Astrocyte (in vitro differentiated cells and primary cell): ENCODE measurements around the gene ACP5. TPM values are rescaled to one million over a fixed set of nuclear protein-coding genes. Genes with fewer than 3 reads are reported as not detected.

ENCODE experiments used
- DNase-seq: peaks from one replicate; pipeline ENCODE4 v3.0.0-alpha.2; 2010; ENCODE audit warnings: low read depth
- FAIRE-seq: peaks from 2 replicates; lab custom pipeline; 2011; peaks lifted over from hg19 to GRCh38; lab: Jason Lieb, UNC
- H2AFZ ChIP-seq: 2 replicates; pipeline ENCODE4 v1.6.0; 2012; ENCODE audit warnings: low read depth, low read length, inconsistent platforms
- H3K27ac ChIP-seq: 2 replicates; pipeline ENCODE4 v1.5.1; 2011; ENCODE audit warnings: low read depth, low read length, inconsistent platforms
- H3K27me3 ChIP-seq: 2 replicates; pipeline ENCODE4 v1.6.0; 2011; ENCODE audit warnings: low read length, inconsistent platforms; ENCODE audit not compliant: insufficient read depth
- H3K36me3 ChIP-seq: 2 replicates; pipeline ENCODE4 v1.5.1; 2011; ENCODE audit warnings: low read length, inconsistent platforms; ENCODE audit not compliant: insufficient read depth
- H3K4me1 ChIP-seq: 2 replicates; pipeline ENCODE4 v1.5.1; 2011; ENCODE audit warnings: low read length, inconsistent platforms; ENCODE audit not compliant: insufficient read depth
- H3K4me2 ChIP-seq: 2 replicates; pipeline ENCODE4 v1.6.0; 2012; ENCODE audit warnings: low read length, inconsistent platforms
- H3K4me3 ChIP-seq: 2 replicates; pipeline ENCODE4 v1.5.1; 2011; ENCODE audit warnings: low read depth, mild to moderate bottlenecking, low read length, inconsistent platforms; ENCODE audit not compliant: insufficient read depth
- H3K79me2 ChIP-seq: 2 replicates; pipeline ENCODE4 v1.6.0; 2012; ENCODE audit warnings: mild to moderate bottlenecking, low read length, inconsistent platforms; ENCODE audit not compliant: insufficient read depth
- H3K9ac ChIP-seq: 2 replicates; pipeline ENCODE4 v1.6.0; 2012; ENCODE audit warnings: mild to moderate bottlenecking, low read length, inconsistent platforms
- H3K9me3 ChIP-seq: 2 replicates; pipeline ENCODE4 v1.5.1; 2012; ENCODE audit warnings: low read depth, mild to moderate bottlenecking, low read length, inconsistent platforms; ENCODE audit not compliant: insufficient read depth
- H4K20me1 ChIP-seq: 2 replicates; pipeline ENCODE4 v1.6.0; 2012; ENCODE audit warnings: low read length, inconsistent platforms; ENCODE audit not compliant: insufficient read depth
- H3K27ac Mint-ChIP-seq: one replicate; pipeline ENCODE4 v1.8.0; 2021; ENCODE audit warnings: mild to moderate bottlenecking, mixed read lengths; ENCODE audit not compliant: unreplicated experiment
- H3K27me3 Mint-ChIP-seq: one replicate; pipeline ENCODE4 v1.8.0; 2021; ENCODE audit warnings: low read depth, mixed read lengths; ENCODE audit not compliant: unreplicated experiment
- H3K36me3 Mint-ChIP-seq: one replicate; pipeline ENCODE4 v1.8.0; 2021; ENCODE audit warnings: low read depth, mixed read lengths; ENCODE audit not compliant: unreplicated experiment
- H3K4me1 Mint-ChIP-seq: one replicate; pipeline ENCODE4 v1.8.0; 2021; ENCODE audit warnings: low read depth, mixed read lengths; ENCODE audit not compliant: unreplicated experiment
- H3K4me3 Mint-ChIP-seq: one replicate; pipeline ENCODE4 v1.8.0; 2021; ENCODE audit warnings: mild to moderate bottlenecking, moderate library complexity, mixed read lengths; ENCODE audit not compliant: unreplicated experiment
- H3K9me3 Mint-ChIP-seq: one replicate; pipeline ENCODE4 v1.8.0; 2021; ENCODE audit warnings: mild to moderate bottlenecking, mixed read lengths; ENCODE audit not compliant: unreplicated experiment
- CTCF ChIP-seq: IDR thresholded peaks from 2 replicates; pipeline ENCODE4 v1.5.1; 2011; ENCODE audit warnings: low read depth, mild to moderate bottlenecking, inconsistent platforms, low read length, moderate library complexity; ENCODE audit not compliant: insufficient read depth
- EZH2 ChIP-seq: IDR thresholded peaks from 2 replicates; pipeline ENCODE4 v1.6.1; 2012; ENCODE audit warnings: mild to moderate bottlenecking, low read length, inconsistent platforms; ENCODE audit not compliant: insufficient read depth
- total RNA-seq: library from RNA; stranded (reverse); gene quantifications from 2 replicates; pipeline ENCODE4 v1.2.1, GENCODE V29; 2021

The ACP5 gene
- total RNA-seq, 1 donor from 2014 or later, result not detected

- Histone ChIP-seq H4K20me1 (peaks cover 2% of the 10 kb centered on the region), H3K79me2 (peaks cover 5% of the 10 kb centered on the region), H3K27me3 (no peaks in the 10 kb centered on the region), H3K4me1 (peaks cover 4% of the 10 kb centered on the region), H3K4me2 (no peak overlapping the region), H3K27ac (no peak overlapping the region), H3K4me3 (no peak overlapping the region), H3K9ac (no peak overlapping the region), H3K36me3 (no peaks in the 10 kb centered on the region), H2AFZ (no peak overlapping the region), H3K9me3 (no peaks in the 10 kb centered on the region)
- Mint-ChIP-seq H3K4me1 (peaks cover 11% of the 10 kb centered on the region), H3K27me3 (no peaks in the 10 kb centered on the region), H3K36me3 (no peaks in the 10 kb centered on the region), H3K27ac (no peak overlapping the region), H3K9me3 (no peaks in the 10 kb centered on the region), H3K4me3 (no peak overlapping the region)
- TF ChIP-seq CTCF (no peak), EZH2 (no peak)
- FAIRE-seq (no peak), DNase-seq (no peak)
These were observed 13.9 kb downstream of the ACP5 start for GRCh38 chr19:11563532-11563931.

- no peak overlapping the region for H3K4me3 ChIP-seq
- H3K27me3 ChIP-seq, result no peaks in the 10 kb centered on the region
- no peak overlapping the region for H3K27ac ChIP-seq
- H2AFZ ChIP-seq, result no peak overlapping the region
- Mint-ChIP-seq H3K4me3 (peak overlapping the region; percentile 78), H3K4me1 (peaks cover 14% of the 10 kb centered on the region), H3K36me3 (no peaks in the 10 kb centered on the region), H3K27ac (peak overlapping the region; percentile 27), H3K9me3 (no peaks in the 10 kb centered on the region), H3K27me3 (no peaks in the 10 kb centered on the region)
- H3K4me1 ChIP-seq, result peaks cover 7% of the 10 kb centered on the region
- H3K4me2 ChIP-seq, result peak overlapping the region; percentile 29
- H3K9me3 ChIP-seq, result no peaks in the 10 kb centered on the region
- H3K36me3 ChIP-seq, result peaks cover 2% of the 10 kb centered on the region
- FAIRE-seq, result no peak
- H3K9ac ChIP-seq, result no peak overlapping the region
- H4K20me1 ChIP-seq, result peaks cover 29% of the 10 kb centered on the region
- TF ChIP-seq EZH2, result no peak
- TF ChIP-seq CTCF, result peak; percentile 78
- peak; percentile 39 for DNase-seq
- peaks cover 35% of the 10 kb centered on the region for H3K79me2 ChIP-seq
These were observed 16.9 kb downstream of the ACP5 start for GRCh38 chr19:11560404-11561051.
